Hepatocyte (in vitro differentiated cells): ENCODE measurements around the gene C15orf39.

Source experiments
- CTCF ChIP-seq: fragments of 200-600 bp; sonication (generic); IDR thresholded peaks from 2 replicates; pipeline ENCODE4 v1.5.1; 2016; ENCODE audit warnings: antibody characterized with exemption, mild to moderate bottlenecking; ENCODE audit not compliant: poor library complexity
- EZH2 ChIP-seq: fragments of 200-600 bp; sonication (generic); IDR thresholded peaks from 2 replicates; pipeline ENCODE4 v1.6.1; 2016; ENCODE audit warnings: antibody characterized with exemption, mild to moderate bottlenecking, borderline replicate concordance

- TF ChIP-seq EZH2 (no peak), CTCF (no peak)
Measured at GRCh38 chr15:75154461-75155062, 47.1 kb upstream of the C15orf39 start.
